ENCODE measurements around the gene MB.

Gene MB

DNA sequence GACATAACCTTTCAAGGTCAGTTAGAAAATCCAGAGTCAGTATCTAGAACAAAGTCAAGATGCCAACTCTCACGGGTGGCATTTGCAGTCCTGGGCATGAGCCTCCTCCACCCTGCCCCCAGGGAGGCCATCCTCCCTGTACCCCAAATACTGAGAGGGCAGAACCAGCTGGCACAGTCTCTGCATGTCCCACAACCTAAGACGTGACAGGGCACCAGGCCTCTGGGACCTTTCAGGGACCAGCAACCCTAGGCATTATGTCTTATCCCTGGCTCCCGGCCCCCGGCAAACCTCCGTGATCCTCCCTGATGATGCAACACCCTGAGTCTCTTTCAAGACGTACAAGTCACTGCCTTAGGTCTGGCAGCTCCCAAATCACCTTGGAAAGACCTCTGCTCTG, 2.0 kb downstream of the MB start:
- no peak for DNase-seq

DNA sequence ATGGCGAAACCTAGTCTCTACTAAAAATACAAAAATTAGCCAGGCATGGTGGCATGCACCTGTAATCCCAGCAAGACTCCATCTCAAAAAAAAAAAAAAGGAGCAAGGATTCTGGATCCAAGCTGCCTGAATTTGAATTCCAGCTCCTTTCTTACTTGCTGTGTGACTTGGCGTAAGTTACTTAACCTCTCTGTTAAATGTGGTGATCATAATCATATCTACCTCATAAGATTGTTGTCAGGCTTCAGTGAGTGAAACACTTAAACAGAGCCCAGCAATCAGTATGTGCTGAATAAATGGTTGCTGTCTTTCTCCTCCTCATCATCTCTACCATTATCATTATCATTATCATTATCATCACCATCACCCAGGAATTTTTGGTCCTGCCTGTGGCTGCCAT, 2.7 kb downstream of the MB start:
- DNase-seq = no peak

- no peak for DNase-seq
Observed at GRCh38 chr22:35612903-35613302, 4.2 kb downstream of the MB start.

DNA sequence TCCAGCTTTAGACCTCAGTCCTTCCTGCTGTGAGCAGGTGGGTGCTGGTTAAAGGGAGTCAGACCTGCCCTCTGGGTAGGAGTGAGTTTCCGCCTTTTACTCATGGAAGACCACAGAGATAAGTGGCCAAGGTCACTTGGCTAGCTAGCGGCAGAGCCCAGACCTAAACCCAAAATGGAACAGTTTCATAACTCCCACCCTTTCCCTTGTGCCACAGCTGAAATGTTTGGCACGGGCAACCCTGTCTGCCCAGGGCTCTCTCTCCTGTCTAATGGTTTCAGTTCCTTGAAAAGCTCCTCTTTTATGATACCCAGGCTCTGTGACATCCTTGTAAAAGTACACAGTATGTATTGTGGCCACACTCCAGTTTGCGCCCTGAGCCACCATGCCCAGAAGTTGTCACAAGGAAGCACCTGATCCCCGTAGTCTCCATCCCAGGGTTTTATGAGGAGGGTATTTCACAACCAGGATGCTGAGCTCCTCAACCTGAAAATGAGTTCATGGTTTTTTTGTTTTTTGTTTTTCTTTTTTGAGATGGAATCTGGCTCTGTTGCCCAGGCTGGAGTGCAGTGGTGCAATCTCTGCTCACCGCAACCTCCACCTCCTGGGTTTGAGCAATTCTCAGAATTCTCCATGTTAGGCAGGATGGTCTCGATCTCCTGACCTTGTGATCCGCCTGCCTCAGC, 5.1 kb downstream of the MB start:
- no peak for DNase-seq

GRCh38 chr22:35611200-35611890, 5.8 kb downstream of the MB start:
- DNase-seq = no peak

DNA sequence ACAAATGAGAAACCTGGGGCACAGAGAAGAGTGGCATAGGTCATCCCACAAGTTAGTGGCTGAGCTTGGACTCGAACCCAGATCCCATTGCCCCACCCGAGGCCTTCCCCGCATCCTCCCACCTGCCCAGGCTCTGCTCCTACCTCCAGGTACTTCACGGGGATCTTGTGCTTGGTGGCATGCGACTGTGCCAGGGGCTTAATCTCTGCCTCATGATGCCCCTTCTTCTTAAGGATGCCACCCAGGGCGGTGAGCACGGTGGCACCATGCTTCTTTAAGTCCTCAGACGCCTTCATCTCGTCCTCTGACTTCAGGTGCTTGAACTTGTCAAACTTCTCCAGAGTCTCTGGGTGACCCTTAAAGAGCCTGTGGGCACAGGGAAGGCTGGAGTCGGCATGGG, 6.4 kb downstream of the MB start:
- no peak for DNase-seq

- DNase-seq = no peak
Observed at GRCh38 chr22:35609761-35610160, 7.4 kb downstream of the MB start.

DNA sequence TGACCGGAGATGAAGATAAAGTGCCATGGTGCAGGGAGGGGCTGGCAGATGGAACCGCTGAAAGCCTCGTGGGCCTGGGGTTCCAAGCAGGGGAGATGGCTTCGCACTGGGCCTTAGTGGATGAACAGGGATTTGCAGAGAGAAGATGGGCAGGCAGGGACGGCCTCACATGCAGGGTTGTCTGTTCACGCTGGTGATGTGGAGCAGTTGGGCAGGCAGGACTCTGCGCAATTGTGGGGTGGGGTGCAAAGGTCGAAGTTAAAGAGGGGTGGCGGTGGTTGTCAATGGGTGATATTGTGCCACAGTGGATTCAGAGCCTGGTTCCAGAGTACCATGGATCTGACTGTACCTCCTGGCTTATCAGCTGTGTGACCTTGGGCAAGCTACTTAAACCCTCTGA, 7.9 kb downstream of the MB start:
- no peak for DNase-seq

DNA sequence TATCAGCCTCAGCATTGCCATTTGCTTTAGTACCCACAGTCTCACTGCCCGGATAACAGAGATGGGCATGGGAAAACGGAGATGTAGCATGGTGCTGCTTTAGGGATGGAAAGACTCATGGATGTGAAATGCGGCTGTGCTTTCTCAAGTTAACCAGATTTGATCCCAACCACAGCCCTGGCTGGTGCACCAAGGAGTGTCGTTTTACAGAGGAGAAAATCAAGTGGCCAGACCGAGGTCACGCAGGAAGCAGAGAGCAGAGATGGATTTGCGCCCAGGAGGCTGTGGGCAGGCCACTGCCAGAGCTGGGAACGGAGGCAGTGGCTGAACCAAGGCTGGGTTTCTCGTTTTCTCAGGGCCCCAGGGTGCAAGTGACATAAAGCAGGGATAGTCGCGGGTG, 9.0 kb downstream of the MB start:
- DNase-seq = no peak

GRCh38 chr22:35606916-35607315, 10.2 kb downstream of the MB start:
- no peak for DNase-seq

- DNase-seq = no peak
Observed at GRCh38 chr22:35605851-35606481, 11.2 kb downstream of the MB start.

DNA sequence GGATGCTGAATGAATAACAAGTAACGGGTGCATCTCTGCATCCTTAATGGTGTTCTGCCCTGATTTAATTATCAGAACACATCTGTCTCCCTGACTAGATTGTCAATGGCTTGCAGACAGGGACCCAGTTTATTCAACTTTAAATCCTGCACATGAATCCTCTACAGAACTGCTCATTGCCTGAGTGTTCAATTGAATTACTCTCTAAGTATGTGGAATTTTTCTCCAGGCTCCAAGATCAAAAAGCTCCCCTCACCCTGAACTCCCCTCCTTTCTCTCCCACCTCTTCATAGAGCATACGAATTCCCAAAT, 11.8 kb downstream of the MB start:
- DNase-seq = no peak

DNA sequence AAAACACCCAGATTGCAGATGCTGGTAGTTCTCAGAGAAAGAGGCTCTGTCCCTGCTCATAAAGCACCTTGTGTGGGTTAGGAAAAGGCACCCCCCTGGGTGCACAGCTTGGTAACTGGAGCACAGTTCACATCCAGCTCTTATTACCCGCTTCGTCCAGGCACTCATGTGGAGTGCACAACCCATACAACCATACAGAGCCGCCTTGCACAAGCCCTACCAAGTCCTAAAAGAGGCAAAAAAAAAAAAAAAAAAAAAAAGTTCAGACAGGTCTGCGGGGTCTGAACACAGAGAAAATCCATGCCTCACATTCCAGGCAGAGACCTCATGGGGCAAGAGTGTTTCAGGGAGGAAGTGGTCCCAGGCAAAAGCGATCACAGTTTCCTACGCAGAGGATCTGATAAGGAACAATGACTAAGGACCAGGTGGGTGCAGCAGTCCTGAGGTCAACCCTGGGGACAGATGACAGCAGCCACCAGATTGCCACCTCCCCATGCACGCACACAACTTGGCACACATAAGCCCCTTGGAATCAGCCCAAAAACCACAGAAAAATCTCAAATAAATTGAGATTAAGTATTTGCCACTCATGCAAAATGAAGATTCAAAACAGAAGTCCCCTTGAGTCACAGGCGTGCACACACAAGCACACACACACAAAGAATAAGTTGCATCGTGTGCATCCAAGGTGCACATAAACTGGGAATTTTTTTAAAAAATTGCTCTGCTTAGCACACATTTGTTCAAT, 12.3 kb downstream of the MB start:
- DNase-seq = no peak

GRCh38 chr22:35601743-35602615, 15.2 kb downstream of the MB start:
- DNase-seq = no peak

GRCh38 chr22:35601013-35601580, 16.0 kb downstream of the MB start:
- DNase-seq = no peak

DNA sequence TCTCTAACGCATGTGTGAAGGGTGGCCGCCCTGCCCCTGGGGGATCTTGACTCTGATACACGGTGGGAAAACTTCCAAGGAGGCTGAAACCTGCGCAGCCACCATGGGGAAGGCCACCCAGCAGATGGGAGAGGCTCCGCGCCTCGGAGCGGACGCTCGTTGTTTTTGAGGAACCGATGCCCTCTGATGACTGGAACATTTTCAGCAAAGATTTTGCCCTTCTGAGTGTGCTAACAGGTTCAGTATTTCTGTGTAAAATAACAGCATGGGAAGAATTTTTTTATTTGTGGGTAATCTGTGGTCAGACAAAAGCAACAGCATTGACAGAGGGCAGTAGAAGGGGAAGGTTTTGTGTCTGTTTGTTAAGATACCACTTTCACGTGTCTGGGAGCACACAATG, 16.7 kb downstream of the MB start:
- no peak for DNase-seq

GRCh38 chr22:35599364-35599763, 17.8 kb downstream of the MB start:
- no peak for DNase-seq

- no peak for DNase-seq
Observed at GRCh38 chr22:35598396-35598710, 18.8 kb downstream of the MB start.

DNA sequence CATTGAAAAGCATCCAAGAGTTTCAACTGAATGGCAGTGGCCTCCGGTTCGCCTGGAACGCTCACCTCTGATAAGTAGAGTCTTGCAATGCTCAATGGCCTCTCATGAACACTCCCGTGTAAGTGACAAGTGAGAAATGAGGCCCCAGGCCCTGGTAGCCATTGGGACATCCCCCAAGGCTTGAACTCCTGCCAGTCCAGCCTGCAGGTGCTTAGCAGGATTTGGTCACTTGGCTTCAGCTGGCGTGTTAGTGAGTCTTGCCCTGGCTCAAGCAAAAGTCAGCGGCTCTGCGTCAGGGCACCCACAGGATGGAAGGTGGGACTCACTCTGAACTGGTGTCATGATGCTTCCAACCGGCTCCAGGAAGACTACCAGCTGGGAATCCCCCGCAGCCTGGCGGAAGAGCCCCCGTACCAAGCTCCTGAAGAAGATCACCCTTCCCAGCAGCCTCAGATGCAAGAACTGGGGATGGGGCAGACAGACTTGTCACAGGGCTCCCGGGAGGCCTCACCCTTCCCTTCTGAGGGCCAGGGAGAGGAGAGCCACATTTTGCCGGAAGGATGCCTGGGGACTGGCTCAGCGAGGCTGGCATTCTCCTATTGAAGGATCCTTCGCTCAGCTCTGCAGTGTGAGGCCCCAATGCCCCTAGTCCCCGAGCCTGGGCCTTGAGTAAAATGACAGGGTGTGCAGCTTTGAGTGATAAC, 19.3 kb downstream of the MB start:
- no peak for DNase-seq

DNA sequence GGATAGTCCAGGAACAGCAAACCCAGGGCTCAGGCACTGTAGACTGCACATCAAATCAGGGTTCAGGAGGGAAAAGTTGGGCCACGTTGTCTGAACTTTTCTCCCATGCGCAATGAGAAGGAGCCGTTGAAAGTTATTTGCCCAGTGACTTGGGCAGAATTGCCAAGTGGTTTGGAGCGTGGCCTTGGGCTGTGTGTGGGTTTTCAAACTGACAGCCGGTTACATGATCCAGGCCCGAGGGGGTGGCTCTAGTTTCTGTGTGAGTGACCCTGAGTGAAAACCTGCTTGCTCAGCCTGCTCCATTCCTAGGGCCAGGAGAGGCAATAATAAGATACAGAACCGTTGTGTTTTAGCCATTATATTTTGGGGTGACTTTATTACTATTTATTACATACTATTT, 20.3 kb downstream of the MB start:
- peak in 1 of 14 donors; percentile 3 for DNase-seq

DNA sequence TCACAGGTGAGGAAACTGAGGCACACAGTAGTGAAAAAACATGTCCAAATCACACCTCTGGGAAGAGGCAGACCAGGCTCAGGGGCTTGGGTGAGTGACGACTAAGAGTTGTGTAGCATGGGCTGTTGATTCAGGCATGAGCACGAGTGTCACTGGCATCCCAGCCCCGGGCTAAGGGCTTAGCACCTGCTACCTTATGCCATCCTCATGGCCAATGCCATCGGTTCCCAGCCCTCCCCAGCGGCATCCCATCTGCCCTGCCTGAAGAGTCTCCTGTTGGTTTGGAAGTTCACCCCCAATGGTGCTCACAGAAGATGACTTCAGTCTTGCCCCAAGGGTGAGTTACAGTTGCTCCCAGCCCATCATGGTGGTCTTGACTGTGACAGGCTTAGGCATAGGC, 22.4 kb downstream of the MB start:
- no peak for DNase-seq

Measured in C1 segment of cervical spinal cord (tissue), 14 donors.